GM19438 (cell line): Measurements from ENCODE around the gene C1QTNF8.

Source experiments
- ATAC-seq: cut with Tn5 transposase; IDR thresholded peaks from one replicate; pipeline ENCODE4 v1.9.1; 2021; ENCODE audit warnings: low read depth; ENCODE audit not compliant: unreplicated experiment

Gene C1QTNF8, protein sequence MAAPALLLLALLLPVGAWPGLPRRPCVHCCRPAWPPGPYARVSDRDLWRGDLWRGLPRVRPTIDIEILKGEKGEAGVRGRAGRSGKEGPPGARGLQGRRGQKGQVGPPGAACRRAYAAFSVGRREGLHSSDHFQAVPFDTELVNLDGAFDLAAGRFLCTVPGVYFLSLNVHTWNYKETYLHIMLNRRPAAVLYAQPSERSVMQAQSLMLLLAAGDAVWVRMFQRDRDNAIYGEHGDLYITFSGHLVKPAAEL

DNA sequence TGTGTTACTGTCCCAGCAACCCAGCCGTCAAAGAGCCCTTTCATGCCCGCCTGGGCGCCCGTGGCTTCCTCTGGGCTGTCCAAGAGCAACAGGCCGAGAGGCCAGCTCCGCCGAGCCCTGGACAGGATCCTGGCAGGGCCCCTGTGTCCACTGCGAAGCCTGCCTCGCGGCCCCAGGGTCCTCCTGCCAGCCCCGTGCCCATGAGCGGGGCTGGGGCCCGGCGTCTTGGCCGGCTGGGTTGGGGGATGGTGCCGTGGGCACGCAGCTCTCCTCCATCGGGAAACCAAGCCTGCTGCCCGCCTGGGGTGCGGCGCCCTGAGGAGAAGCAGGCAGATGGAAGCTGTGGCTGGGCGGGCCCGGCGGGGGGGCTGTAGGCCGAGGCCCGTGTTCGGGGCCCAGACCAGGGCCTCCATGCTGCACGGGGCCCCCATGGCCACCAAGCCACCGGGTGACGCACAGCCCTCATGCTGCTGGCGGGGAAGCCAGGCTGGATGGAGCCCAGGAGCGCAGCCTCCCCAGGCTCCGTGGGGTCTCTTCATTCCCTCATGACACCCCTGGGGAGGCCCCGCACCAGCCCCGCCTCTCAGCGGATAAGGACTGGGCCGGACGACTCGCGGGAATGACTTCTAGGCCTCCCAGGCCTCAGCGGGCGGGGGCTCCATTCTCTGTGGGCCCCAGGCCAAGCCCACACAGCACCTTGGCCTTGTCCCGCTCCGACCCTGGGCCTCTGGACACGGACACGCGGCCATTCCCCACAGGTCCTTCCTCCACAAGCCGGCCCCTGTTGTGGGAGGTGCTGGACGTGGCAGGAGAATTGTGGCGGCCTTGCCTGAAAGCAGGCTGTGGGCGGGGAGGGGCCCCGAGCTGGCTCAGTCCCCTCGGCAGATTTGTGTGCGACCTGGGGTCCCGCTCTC lies at the start of gene C1QTNF8:
Gene C1QTNF8 (minus strand): TSS at position 76 of the 914 bp plus-strand sequence. CDS start 1,322 bp downstream, outside the sequence.
- ATAC-seq = no peak

DNA sequence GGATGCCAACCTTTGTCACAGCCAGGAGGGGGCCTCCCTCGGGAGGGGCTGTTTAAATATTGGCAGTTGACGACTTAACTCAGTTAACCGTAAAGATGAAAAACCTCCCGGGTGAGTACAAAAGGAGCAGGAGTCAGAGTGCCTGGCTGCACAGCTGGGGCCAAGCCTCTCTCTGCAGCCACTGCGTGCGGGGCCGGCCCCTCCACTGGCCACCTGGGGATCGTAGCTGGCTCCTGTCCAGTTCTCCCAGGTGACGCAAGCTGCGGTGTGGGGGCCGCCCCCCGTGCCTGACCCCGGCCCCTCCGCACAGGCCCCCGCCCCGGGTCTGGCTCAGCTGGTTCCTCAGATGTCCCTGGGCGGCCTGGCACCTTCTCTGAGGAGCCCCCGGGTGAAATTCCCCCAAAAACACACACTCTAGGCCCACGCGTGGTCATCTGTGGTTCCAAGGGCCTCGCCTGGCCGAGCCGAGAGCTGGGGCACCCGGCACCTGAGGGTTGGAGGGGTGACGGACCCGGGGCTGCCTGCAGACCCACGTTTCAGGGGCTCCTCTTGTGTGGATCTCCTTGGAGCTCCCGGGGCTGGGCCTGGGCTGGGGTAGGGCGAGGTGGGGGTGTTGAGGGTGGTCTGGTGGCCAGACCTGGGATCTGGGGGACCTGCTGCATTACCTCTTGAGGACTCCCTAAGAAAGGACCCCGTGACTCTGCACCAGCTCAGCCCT lies 49.5 kb upstream of the C1QTNF8 start:
- no peak for ATAC-seq

DNA sequence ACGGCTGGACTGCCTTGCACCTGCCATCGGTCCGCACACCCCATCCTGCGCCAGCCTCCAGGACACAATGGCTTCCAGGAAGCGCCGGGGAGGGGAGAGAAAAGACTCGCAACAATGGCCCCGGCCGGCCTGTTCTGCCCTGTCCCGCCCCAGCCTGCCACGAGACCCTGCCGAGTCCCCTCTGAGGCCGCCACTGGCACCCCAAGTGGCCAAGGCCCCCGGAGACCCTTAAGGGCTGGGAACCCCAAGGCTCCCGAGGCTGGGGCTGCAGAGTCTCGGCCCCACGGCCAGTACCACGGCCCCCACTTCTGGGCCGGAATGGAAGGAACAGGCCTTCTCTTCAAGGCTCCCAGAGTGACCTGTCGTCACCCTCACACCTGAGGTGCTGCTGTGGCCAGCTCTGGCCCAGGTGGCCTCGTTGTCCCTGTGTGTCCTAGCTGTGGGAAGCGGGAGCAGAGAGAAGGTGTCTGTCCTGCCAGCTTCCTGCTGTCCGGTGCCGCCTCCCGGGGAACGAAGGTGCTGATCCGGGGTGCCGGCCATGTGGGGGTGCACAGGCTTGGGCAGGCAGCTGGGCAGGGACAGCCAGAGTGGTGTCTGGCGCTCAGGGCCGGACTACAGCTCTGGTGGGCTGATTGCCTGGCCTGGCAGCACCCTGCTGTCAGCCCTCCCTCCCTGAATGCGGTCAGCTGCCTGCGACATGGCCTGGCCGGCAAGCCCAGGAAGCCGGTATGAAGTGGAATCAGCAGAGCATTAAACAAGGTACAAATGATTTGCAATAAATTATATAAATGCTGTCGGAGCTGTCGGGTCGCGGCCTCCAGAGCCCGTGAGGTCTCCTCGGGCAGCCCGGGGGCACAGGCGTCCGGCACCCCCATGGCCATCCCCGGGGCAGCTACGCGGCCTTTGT lies 48.7 kb upstream of the C1QTNF8 start:
- ATAC-seq = no peak

DNA sequence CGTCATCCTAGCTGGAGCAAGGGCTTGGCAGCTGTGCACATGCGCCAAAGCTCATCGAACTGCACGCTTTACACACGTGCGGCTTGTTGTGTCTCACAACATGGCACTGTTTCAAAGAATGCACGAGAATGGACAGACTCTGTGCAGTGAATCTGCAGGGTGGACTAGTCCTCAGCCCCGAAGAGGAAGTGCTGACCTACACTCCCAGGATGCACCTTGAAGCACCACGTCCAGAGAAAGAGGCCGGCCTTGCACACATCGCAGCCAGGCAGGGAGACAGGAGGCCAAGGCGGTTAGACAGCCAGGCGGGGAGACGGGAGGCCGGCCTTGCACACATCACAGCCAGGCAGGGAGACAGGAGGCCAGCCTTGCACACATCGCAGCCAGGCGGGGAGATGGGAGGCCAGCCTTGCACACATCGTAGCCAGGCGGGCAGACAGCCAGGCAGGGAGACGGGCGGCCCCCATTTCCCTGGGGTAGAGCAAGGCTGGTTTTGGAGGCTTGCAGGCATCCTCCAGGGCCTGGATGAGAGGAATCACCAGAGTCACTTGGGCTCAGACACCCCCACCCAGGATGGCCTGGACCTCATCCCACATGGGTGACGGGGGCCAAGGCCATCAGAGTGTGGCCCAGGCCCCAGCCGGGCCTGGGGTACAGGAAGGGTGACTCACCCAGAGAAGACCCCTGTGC lies 47.9 kb upstream of the C1QTNF8 start:
- ATAC-seq = no peak

DNA sequence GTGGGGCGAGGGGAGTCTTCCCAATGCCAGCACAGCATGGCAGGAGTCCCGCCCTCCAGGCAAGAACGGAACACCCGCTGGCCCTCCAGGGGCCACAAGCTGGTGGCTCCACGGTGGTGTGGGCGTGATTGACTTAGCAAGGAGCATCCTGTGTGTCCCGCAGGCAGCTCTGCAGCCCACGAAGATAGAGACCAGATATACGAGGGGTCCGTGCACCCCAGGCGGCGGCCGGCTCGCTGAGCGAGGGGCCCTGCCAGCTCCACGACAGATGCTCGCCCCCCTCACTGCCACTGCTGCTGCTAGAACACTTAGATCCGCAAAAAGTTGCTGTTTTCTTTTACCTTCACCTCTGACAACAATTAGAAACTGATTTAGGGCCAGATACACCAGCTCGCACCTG lies 46.9 kb upstream of the C1QTNF8 start:
- ATAC-seq = no peak

DNA sequence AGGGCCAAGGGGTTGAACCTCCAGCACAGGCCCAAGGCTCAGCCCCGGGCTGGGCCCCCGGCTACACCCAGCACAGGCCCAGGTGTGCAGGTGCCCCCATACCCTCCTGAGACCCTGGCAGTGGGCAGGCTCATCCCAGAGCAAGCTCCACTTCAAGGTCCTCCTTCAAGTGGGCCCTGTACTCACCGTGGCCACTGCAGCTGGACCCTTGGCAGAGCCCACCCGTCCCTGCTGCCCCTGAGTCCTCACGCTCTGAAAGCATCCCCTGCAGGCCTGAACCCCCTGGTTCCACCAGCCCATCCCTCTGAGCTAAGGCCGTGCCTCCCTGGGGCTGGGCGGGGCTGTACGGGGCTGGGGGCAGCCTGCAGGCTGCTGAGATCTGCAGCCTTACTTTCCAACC lies 45.7 kb upstream of the C1QTNF8 start:
- ATAC-seq = no peak

DNA sequence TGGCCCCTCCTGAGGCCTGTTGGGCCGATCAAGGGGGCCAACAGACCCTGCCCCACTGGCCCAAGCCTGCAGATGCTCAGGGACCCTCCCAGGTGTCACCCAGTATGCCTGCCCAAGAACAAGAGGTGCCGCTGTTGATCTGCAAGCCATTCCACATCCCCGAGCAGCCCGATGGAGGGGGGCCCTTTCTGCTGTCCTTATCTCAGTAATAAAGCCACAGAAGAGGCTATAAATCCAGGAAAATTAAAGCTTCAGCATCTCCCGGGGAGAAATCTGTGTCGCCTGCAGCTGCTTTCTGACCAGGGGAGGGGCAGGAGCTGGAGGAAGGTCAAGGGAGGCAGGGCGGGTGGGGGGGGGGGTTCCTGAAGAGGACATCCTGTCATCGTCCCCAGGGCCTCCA lies 45.1 kb upstream of the C1QTNF8 start:
- ATAC-seq = no peak

DNA sequence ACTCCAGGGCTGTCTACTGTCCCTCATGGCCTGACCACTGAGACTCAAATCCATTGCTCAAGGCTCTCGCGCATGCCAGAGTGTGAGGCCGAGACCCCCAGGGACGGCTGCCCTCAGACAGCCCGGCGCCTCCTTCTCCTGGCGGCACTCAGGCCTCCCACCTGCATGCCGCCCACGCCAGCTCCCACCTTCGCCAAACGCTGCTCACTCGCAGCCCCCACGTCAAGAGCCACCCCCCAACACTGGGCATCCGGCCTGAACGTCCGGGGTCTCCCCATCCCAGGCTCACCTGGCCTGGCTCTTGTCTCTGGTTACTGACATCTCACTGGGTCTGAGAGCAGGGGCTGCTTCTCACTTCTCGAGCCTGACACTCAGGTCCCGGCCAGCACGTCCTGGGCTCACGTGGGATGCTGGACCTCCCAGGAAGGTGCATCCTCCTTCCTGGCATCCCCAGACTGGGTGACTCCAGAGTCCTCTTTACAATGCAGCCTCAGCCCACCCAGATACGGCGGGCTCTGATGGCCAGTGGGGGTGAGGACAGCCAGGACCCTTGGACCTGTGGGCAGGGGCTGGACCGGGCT lies 44.6 kb upstream of the C1QTNF8 start:
- no peak for ATAC-seq

DNA sequence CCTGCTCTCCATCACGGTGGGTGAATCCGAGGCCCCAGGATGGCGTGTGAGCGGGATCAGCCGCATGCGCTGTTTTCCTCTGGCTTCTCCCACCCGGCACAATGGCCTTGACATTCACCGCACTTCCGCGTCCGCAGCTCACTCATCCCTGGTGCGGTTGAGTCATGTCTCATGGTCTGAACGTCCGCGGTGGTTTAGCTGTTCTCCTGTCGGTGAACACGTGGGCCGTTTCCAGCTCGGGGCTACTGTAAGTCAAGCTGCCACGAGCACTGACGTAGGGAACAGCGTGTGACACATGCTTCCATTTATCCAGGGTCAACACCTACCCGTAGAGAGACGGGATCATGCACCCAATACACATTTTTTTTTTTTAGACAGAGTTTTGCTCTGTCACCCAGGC lies 41.6 kb upstream of the C1QTNF8 start:
- no peak for ATAC-seq

DNA sequence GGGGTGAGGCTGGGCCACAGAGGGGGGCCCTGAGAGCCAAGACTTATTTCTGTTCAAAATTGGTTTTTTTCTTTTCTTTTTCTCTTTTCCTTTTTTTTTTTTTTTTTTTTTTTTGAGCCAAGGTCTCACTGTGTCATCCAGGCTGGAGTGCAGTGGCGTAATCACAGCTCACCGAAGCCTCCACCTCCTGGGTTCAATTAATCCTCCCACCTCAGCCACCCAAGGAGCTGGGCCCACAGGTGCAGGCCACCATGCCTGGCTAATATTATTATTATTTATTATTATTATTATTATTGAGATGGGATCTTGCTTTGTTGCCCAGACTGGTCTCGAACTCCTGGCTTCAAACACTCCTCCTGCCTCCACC lies 39.4 kb upstream of the C1QTNF8 start:
- no peak for ATAC-seq

DNA sequence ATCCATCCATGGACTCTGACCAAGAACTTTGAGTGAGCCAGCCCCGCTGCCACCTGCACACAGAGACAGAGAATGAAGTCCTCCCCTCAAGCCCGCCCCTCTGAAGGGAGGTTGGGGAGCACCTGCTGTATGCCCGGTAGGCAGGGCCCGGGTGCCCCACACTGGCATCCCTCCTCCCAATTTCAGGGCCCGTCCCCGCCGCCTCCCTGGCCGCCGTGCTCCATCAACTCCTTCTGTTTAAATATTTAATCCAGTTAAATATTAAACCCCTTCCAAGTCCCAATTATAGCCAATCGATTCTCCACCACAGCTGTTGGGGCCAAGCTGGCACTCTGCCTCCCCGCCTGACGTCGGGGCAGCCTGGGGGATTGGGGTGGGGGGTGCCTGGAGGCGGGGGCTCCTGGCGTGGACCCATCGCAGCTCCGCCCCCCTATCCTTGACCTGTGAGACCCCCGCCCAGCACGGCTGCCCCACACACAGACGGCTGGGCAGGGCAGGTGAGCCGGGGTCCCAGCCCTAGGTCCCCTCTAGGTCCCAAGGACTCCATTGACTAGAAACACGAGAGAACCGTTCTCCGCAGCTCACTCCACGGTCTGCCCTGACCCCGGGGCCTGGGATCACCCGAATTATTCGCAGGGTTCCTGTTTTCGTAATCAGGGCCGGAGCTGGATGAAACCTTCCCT lies 38.9 kb upstream of the C1QTNF8 start:
- no peak for ATAC-seq

DNA sequence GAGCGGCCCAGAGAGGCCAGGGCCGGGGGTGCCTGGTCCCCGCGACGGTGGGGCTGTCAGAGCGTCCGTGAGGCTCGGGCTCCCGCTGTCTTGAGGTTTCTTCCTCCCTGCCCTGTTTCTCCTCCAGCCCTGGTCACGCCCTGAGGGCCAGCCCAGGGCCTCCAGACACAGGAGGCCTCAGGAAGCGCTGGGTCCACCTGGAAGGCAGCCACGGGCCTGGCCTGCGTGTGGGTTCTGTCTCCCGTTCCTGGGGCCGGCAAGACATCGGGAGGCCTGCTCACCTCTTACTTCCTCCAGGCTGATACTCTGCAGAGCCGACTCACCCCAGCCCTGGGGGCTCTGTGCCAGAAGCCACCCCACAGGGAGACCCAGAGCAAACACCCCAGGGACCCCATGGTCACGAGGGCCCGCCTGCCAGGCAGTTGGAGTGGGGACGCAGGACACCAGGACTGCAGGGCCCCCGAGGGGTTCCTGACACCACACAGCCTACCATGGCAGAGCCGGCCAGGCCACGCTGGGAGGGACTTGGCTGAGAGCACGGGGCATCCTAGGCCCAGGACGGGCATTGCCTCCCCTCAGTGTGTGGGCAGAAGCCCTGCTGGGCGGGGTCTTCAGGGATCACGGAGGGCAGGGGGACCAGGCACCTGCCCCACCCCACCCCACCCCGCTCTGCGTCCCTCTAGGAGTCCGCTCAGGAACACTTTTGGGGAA lies 37.9 kb upstream of the C1QTNF8 start:
- no peak for ATAC-seq

DNA sequence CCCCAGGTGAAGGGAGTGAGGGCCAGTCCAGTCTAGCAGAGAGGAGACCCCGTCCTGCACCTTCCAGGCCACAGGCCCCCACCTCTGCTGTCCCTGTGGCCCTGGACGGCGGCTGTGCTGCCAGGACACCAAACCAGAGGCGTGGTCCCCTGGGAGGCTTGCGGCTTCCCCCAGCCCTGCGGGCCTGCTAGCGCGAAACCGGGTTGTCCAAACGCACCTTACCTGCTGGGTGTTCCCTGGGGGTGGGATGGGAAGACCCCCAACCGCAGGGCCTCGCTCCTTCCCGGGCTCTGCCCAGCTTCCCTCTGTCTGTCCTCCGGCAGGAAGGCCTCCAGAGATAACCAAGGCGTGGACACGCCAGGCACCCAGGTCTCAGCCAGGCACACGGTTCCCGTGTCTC lies 37.2 kb upstream of the C1QTNF8 start:
- no peak for ATAC-seq

DNA sequence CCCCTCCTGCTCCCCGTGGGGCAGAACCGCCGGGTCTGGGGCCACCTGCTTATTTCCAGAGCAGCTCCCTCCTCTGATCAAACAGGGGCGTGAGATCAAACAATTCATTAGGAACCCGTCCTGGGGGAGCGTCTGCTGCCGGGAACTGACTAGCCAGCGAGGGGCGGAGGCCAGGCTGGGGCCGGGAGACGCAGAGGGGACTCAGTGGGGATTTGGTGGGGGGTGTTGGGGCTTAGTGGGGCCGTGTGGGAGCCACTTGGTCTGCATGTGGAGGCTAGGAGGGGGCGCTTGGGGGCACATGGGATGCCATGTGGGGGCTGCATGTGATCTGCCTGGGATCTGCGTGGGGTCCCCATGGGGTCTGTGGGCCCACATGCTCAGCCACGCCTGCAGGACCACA lies 36.4 kb upstream of the C1QTNF8 start:
- ATAC-seq = no peak

DNA sequence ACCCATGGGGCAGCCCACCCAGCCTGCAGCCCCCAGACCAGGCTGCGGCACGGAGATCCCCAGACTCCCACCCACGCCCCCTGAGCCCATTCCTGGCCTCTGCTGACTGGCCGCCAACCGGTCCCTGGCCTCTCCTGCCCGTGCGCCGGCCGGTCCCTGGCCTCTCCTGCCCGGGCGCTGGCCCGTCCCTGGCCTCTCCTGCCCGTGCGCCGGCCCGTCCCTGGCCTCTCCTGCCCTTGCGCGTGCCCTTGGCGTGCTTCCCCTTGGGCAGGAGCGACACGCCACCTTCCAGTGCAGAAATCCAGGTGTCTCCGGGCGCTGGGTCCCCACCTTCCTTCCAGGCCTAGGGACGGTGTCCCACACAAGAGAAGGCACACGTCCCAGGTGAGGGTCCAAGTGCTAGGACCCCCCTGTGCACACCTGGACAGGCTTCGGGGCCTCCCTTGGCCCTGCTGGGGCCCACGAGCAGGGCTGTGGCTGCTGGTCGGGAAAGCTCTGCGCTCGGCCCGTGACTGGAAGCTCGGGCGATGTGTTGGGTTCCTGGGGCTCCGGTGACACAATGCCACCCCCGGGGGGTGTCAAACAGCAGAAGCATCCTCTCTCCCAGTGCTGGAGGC lies 35.4 kb upstream of the C1QTNF8 start:
- ATAC-seq = no peak

DNA sequence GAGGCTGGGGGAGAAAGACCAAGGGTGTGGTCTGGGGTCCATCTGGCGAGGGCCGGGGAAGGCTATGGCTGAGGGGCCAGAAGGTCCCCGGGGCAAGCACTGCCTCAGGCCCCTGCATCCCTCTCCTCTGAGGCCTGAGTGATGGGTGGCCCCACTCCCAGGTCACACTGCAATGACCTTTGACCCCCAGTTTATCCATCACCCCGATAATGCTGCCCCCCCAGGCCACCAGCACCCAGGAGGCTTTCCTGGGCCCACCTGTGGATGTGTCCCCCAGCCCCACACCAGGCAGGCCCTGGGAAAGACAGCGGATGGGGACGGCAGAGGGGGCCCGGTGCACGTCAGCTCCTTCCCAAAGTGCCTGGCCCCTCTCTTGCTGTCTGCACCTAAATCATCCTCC lies 34.3 kb upstream of the C1QTNF8 start:
- no peak for ATAC-seq

DNA sequence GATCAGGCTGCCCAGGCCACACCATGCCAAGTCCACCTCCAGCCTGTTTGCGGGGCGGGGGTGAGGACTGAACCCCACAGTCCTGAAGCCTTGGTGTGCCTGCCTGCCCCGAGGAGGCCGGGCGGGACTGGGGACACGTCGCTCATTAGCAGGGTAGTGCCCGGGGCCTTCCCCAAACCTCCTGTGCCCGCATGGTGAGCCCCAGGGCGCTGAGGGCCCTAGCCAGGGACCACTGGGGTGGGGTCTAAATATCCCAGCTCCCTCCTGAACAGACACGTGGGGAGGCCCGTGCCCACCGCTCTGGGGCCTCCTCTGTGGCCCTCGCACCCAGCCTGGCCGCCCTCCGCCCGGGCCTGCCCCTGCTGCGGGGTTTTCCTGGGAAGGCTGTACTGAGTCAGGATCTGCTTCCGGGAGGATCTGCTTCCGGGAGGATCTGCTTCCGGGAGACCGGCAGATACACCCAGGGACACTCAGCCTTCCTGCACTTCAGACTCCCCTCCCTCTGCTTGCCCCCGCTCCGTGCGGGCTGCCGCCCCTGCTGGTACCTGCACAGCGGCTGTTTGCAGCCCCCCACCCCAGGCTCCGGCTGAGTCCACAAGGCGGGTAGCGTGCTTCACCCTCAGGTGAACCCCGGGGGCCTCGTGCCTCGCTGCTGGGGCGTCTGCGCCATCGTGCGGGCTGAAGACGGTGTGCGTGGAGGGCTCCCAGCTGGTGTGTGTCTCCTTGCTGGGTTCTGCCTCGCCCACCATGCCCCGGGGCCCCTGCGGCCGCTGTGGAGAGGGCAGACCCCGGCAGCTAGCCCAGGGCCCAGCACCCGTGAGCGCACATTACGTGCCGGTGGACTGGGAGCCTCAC lies 33.3 kb upstream of the C1QTNF8 start:
- no peak for ATAC-seq
